HG03064 (cell line): Measurements from ENCODE around the gene WDR3.

Experiments
- ATAC-seq: cut with Tn5 transposase; IDR thresholded peaks from one replicate; pipeline ENCODE4 v1.9.1; 2021; ENCODE audit warnings: low read depth; ENCODE audit not compliant: unreplicated experiment

WDR3 gene

DNA sequence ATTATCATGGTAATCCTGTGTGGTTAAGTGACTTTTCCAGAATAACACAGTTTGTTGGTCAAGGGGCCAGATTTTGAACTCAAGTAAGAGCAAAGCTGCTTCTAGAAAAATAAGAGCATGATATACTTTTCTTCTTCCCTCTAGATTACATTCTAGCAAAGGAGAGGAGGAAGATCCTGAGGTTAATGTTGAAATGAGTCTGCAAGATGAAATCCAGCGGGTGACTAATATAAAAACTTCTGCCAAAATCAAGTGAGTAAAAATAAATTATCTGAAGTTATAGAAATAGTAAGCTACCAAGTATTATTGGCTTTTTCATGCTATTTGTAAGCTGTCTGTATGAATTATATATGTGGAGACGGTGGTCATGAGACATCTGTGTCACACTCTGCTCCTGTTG lies 12.8 kb downstream of the WDR3 start:
- no peak for ATAC-seq

DNA sequence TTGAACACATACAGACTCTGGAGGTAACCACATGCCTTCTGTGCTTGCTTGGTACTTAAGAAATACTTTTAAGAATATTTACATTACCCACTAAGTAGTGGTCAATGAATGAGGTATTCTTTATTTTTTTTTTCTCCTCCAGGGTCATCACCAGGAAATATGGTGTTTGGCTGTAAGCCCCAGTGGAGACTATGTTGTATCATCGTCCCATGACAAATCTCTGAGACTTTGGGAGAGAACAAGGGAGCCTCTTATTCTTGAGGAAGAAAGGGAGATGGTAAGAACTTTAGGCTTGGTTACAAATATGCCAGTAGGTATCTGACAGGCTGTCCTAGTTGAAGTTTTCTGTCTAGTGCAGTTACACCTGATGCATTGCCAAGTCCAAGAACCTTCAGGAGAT lies 22.8 kb downstream of the WDR3 start:
- no peak for ATAC-seq

DNA sequence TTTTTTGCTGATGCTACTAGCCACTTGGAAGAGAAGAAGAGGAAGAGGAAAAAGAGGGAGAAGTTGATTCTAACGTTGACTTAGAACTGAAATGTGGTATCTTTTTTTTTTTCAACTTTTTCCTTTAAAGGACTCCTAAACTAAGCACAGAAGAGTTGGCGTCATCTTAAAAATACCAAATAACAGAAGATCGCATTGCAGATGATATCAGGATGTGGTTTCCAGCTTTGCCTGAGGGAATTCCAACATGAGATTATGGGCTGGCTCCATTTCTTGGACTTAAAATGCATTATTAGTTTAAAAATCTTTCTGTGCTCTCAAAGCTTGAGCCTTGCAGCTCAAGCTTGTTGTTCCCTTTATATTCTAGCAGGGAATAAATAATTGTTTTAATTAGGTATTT lies 29.8 kb downstream of the WDR3 start:
- ATAC-seq: no peak

DNA sequence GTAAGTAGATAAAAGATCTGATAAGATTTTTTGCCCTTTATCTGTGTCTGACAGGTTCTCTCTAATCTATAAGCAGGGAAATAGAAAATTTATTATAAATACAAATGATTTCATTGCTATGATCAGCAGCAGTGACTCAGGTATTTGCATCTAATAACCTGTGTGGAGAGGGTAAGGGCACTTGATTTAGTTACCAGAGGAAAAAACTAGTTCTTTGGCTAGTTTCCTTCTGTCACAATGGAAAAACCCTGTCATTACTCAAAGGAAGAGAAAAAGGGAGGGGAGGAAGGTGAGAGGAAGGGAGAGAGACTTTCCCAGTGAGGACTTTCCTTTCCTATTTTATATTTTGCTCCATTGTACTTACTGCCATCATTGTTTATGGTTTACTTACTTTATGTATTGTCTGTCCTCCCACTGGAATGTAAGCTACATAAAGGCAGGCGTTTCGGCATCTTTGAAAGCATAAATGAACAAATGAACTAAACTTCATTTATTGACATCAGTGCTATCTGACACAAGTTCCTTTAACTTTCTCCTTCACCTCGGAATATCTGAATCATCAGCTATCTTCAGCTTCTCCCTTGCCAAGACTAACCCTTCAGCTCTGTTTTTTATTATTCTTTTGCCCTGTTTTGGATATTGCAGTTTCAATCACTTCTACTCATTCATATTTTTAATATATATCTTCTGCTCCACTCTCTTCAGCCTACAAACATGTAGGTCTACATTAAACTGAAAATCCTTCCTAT lies 34.9 kb downstream of the WDR3 start:
- no peak for ATAC-seq

DNA sequence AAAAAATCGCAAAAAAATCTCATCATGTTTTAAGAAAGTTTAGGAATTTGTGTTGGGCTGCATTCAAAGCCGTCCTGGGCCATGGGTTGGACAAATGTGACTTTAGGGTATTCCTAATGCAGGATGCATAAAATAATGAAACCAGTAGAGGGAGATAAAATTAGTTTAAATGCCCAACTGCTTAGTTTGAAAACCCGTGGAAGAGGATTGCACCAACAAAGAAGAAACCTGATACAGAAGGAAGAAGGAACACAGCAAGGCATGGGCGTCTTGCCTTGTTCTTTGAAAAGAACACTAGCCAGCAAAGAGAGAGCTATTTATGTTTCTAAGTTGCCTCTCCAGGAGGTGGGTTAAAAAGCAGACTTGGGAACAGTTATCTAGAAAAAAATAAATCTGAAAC lies 37.9 kb downstream of the WDR3 start:
- no peak for ATAC-seq

DNA sequence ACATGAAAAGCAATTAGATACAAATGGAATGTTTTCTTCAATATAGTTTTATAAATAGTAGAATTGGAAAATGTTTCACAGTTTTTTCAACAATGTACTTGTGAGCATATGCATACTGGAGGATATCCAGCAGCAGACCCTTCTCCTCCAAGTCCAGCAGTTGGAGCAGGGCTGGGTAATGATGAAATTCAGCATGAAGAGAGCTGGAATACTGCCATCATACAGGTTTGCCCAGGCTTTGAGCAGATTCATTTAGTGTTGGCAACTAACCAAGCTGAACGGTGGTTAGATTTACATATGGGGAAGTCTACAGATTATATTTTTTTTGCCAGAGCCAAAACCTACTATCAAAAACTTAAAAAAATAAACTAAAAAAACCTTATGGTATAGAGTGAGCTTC lies 38.3 kb downstream of the WDR3 start:
- ATAC-seq: no peak

DNA sequence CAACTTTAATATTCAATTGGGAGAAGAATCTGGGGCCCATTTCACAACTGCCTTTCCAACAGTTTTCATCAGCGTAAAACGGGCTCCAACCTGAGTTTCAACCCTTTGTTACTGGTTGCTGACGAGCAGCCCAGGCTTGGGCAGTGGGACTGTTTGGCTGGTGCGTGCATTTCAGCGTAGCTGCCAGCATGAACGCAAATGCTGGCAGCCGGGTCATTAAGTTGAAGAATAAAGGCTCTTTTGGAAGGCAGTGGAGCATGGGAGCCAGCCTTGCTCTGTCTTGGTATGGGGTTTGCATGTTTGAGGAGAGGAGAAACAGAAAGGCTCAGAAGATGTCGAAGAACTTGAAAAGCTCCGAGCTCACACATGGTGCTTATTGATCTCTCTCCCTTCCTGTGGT lies 40.7 kb downstream of the WDR3 start:
- ATAC-seq: no peak

DNA sequence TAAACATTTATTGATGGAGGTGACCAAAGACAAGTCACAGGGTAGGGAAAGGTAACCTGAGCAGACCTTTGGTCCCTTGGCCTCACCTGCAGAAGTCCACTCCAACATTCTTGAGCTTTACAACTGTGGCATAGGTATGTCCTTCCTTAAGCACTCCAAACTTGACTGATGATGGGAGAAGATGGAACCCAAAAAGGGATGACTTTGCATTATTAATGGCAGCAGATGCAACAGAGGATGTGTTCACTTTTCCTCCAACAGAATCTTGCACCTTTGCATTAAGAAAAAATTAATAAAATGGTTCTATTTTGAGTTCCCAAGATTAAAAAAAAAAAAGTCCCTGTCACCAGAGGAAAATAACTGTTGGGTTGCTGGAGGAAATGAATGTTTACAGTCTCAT lies 42.2 kb downstream of the WDR3 start:
- no peak for ATAC-seq

DNA sequence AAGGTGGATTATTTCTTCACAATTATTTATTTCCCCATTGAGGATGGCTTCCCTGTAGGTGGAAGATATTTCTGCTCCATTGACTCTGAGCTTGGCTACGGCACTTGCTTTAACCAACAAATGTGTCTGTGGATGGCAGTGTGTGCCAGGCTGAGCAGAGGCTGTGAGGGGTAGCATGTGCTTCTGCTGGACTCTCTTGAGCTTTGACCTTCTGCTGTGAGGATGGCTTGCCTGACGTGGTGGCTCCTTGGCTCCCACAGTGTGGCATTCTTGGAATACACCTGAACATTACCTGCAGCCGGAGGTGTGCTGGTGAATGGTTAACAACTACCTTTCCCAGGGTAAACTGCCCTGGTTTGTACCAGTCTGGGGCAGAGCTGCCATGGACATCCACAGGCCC lies 46.8 kb downstream of the WDR3 start:
- no peak for ATAC-seq

DNA sequence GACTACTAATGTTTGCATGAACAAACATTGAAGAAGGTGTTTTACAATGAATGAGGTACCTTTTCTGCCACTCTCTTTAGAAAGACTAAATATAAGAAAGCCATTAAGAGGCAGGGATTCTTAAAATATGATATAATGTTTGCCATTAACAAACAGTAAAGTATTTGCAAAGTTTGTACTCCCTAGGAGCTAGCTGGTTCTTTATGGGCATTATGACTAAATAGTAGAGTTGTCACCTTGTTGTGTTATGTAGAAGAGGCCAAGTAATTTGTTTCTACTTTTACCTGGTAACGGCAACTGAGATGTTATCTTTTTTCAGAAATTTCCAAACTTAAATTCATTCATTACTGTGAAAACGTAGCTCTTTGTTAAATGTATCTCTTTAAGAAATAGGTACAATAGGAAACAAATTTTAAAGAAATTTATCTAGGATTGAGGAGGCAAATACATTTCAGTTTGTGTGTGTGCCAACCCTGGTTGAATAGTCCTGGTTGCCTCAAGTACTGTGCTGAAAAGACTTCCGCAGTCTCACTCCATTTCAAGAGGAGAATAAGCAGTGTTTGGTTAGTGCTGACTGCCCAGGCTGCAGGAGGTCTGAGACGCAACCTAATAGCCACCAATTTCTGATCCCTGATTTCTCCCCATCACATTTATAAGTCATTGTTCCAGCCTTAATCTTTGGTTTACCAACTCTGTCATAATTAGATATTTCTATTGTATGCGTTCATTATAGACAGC lies 52.1 kb downstream of the WDR3 start:
- no peak for ATAC-seq

DNA sequence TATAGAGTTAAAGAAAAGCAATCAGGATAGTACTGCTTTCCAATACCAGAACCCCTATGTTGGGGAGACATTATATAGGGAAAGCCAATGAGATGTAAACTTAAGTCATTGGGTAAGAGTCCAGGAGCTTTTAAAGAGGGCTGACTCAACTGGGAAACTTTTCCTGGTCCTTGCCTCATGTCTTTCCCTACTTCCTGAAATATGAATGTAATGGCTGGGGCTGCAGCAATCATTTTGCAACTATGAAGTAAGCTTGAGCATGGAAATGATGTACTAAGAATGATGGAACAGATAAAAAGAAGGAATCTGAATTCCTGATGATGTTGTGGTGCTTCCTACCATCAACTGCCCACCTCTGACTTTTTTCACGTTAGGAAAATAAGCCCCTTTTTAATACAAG lies 55.7 kb downstream of the WDR3 start:
- no peak for ATAC-seq

DNA sequence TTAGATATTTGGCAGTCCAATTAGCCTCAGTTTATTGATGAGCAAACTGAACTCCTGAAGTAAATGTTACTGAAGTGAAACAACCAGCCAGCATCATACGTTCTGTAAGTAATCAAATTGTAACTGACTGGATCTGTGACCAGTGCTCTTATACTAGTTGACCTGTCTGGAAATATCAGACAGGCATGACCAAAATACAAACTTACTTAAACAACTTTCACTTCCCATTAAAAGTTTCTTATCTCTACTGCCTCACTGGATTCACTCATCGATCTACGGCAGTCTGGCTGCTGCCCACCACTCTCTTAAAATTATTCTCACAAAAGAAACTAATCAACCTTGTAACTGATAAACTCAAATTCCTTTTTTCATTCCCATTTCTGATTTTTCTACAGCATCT lies 56.4 kb downstream of the WDR3 start:
- ATAC-seq: no peak

DNA sequence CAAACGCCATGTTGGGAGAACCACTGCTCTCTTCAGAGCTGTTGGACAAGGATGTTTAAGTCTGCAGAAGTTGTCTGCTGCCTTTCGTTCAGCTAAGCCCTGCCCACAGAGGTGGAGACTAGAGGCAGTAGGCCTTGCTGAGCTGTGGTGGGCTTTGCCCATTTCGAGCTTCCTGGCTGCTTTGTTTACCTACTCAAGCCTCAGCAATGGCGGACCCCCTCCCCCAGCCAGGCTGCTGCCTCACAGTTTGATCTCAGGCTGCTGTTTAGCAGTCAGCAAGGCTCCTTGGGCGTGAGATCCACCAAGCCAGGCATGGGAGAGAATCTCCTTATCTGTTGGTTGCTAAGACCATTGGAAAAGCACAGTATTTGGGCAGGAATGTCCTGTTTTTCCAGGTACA lies 74.8 kb downstream of the WDR3 start:
- no peak for ATAC-seq

DNA sequence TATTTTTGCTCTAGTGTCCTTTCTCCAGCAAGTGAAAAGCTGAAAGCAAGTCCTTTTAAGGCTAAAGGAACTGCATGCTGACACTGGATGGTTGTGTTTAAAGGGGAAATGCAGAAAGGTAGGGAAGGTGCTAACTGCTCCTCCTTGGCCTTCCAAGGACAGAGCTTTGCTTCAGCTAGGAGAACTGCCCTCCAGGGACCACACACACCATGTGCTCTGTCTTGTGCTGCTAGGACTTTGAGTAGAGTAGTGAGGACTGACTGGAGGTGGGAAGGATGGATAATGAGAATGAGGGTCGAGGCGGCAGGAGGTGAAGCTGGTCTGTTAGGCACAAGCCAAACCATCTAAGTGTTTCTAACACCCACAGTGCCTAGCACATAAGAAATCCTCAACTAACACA lies 77.9 kb downstream of the WDR3 start:
- ATAC-seq: no peak

DNA sequence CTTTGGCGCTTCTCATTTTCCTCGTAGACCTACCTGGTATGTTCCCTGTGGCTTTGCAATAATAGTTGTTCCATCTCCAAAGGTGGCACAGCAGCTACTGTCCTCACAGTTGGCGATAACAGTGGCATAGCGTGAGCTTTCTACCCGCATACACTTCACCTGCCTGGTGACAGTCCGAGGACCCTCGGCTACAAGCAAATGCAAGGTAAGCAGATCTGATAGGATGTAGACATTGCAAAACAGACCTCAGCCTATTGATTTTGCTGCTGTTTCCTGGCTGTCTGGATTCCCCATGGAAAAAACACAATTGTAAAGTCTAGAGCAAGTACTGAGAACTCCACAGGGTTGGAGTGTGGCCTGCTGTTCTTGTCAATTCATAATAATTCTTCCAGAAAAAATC lies 78.5 kb downstream of the WDR3 start:
- no peak for ATAC-seq

DNA sequence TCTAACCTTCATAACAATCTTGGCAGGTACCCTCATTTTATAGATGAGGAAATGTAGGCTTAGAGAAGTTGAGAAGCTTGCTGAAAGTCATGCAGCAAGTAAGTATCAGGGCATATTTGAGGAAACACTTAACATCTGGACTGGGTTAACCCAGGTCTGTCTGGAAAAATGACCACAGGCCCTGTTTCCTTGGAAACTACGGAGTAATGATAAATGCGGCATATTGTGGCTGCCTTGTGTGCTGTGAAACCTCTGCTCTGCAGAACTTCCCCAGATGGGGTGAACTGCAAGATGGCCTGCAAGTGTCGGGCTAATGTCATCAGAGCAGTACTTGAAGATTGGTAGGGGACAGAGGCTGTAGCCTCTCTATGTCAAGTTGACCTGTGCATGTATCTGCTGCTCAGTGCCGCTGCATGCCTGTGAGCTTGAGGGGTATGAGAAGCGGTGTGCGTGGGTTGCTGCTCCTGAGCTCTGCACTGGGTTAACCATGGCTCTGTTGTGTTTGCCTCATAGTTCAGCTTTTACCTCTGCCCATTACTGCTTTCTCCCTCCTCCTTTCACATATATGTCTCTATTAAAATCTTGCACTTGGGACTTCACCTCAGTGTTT lies 83.1 kb downstream of the WDR3 start:
- ATAC-seq: no peak

DNA sequence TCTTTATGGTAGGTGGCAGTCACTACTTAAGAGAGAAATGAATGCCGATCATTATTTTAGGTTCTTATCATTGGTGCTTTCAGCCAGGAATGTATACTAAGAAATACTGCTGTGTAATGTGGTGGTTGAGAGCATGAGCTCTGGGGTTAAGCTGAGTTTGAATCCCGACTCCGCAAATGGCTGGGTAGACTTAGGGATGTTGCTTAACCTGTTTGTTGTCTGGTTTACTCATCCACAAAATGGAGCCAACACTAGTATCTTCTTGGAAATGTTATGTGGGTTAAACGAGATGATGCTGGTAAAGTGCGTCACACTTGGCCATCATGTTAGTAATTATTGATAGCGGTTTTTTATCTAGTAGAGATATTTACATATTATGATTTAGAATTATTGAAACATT lies 83.8 kb downstream of the WDR3 start:
- no peak for ATAC-seq

DNA sequence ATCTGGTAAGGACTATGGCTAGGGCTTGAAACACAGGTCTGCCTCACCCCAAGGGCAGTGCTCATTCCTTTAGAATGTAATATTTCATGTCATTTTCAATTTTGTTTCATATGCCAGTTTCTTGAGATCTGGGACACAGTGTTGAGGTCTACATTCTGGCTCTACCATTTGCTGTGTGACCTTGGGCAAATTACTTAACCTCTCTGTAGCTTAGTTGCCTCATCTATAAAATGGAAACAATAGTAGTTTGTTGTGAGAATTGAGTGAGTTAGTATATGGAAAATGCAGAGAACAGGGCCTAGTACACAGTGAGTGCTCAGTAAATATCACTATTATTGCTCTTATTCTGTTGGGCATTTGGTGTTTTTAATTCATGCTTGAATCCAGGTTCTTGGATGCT lies 84.4 kb downstream of the WDR3 start:
- ATAC-seq: no peak
